ENCODE results near the gene RNF44.
"Not testable (repeated sequence)": the region's sequence is repeated elsewhere in the genome, so short reads cannot be mapped to it uniquely, and the experiment has no call there.

The RNF44 gene

GRCh38 chr5:176553260-176554085, 16.3 kb upstream of the RNF44 start:
- no peak overlapping the region for H3K4me3 ChIP-seq (ENCODE audit: low read depth, low read length)
- no peak for DNase-seq (ENCODE audit: low read depth)

- no peak overlapping the region for H3K4me3 ChIP-seq (ENCODE audit: low read depth, low read length)
- DNase-seq (ENCODE audit: low read depth) = no peak
These were observed 15.2 kb upstream of the RNF44 start for GRCh38 chr5:176552332-176552869.

- H3K4me3 ChIP-seq (ENCODE audit: low read depth, low read length) = not testable (repeated sequence)
These were observed 13.7 kb upstream of the RNF44 start for GRCh38 chr5:176550937-176551336.

GRCh38 chr5:176550275-176550831, 13.2 kb upstream of the RNF44 start:
- H3K4me3 ChIP-seq (ENCODE audit: low read depth, low read length) = no peak overlapping the region
- no peak for DNase-seq (ENCODE audit: low read depth)

More at GRCh38 chr5:176550937-176551336, 13.7 kb upstream of the RNF44 start:
- DNase-seq (ENCODE audit: low read depth) = not testable (repeated sequence)

- H3K4me3 ChIP-seq (ENCODE audit: low read depth, low read length) = no peak overlapping the region
- DNase-seq (ENCODE audit: low read depth) = no peak
These were observed 12.7 kb upstream of the RNF44 start for GRCh38 chr5:176549871-176550270.

GRCh38 chr5:176548967-176549444, 11.8 kb upstream of the RNF44 start, which contains the start of gene CDHR2:
Gene CDHR2 (plus strand): TSS chr5:176549342. CDS start chr5:176565353, 16,011 bp downstream.
- no peak for DNase-seq (ENCODE audit: low read depth)
- no peak within 1 kb of the TSS for H3K4me3 ChIP-seq (ENCODE audit: low read depth, low read length)

GRCh38 chr5:176547802-176548201, 10.6 kb upstream of the RNF44 start:
- H3K4me3 ChIP-seq (ENCODE audit: low read depth, low read length) = no peak overlapping the region
- DNase-seq (ENCODE audit: low read depth) = no peak

- DNase-seq (ENCODE audit: low read depth) = no peak
- H3K4me3 ChIP-seq (ENCODE audit: low read depth, low read length) = no peak overlapping the region
These were observed 8.7 kb upstream of the RNF44 start for GRCh38 chr5:176545737-176546509.

- no peak overlapping the region for H3K4me3 ChIP-seq (ENCODE audit: low read depth, low read length)
- DNase-seq (ENCODE audit: low read depth) = no peak
These were observed 8.2 kb upstream of the RNF44 start for GRCh38 chr5:176545388-176545736.

- H3K4me3 ChIP-seq (ENCODE audit: low read depth, low read length) = peak overlapping the region; percentile 62
- DNase-seq (ENCODE audit: low read depth) = no peak
These were observed 6.4 kb upstream of the RNF44 start for GRCh38 chr5:176543428-176544182.

- no peak for DNase-seq (ENCODE audit: low read depth)
These were observed 5.6 kb upstream of the RNF44 start for GRCh38 chr5:176542596-176543427.

GRCh38 chr5:176542135-176542595, 5.0 kb upstream of the RNF44 start:
- peak overlapping the region; percentile 62 for H3K4me3 ChIP-seq (ENCODE audit: low read depth, low read length)
- DNase-seq (ENCODE audit: low read depth) = no peak

More at GRCh38 chr5:176542596-176543427, 5.6 kb upstream of the RNF44 start:
- peak overlapping the region; percentile 62 for H3K4me3 ChIP-seq (ENCODE audit: low read depth, low read length)

GRCh38 chr5:176541338-176542134, 4.3 kb upstream of the RNF44 start:
- H3K4me3 ChIP-seq (ENCODE audit: low read depth, low read length) = no peak overlapping the region
- no peak for DNase-seq (ENCODE audit: low read depth)

- H3K4me3 ChIP-seq (ENCODE audit: low read depth, low read length) = no peak overlapping the region
- no peak for DNase-seq (ENCODE audit: low read depth)
These were observed 3.7 kb upstream of the RNF44 start for GRCh38 chr5:176540956-176541337.

GRCh38 chr5:176540476-176540899, 3.3 kb upstream of the RNF44 start:
- no peak overlapping the region for H3K4me3 ChIP-seq (ENCODE audit: low read depth, low read length)
- no peak for DNase-seq (ENCODE audit: low read depth)

- no peak overlapping the region for H3K4me3 ChIP-seq (ENCODE audit: low read depth, low read length)
- DNase-seq (ENCODE audit: low read depth) = no peak
These were observed 1.8 kb upstream of the RNF44 start for GRCh38 chr5:176538989-176539384.

- DNase-seq (ENCODE audit: low read depth) = no peak
- peak overlapping the region; percentile 97 for H3K4me3 ChIP-seq (ENCODE audit: low read depth, low read length)
These were observed 1.2 kb upstream of the RNF44 start for GRCh38 chr5:176538230-176538988.
